ENCODE measurements around the gene CACNA1S.

- TF ChIP-seq CTCF (IDR thresholded peaks at IDR 0.05) (no peak), EZH2phosphoT487 (IDR thresholded peaks at IDR 0.05) (no peak)
These were observed 23.2 kb downstream of the CACNA1S start for GRCh38 chr1:201088901-201089525.

Data from neural progenitor cell (in vitro differentiated cells).